ENCODE data around the gene XPNPEP3.
"Not testable (repeated sequence)": the region's sequence is repeated elsewhere in the genome, so short reads cannot be mapped to it uniquely, and the experiment has no call there.

XPNPEP3 gene

GRCh38 chr22:40855979-40856512, 902 bp upstream of the XPNPEP3 start:
- in situ Hi-C loops (cut with HindIII; ENCODE audit: low sequenced_read_pairs): no loop called here

DNA sequence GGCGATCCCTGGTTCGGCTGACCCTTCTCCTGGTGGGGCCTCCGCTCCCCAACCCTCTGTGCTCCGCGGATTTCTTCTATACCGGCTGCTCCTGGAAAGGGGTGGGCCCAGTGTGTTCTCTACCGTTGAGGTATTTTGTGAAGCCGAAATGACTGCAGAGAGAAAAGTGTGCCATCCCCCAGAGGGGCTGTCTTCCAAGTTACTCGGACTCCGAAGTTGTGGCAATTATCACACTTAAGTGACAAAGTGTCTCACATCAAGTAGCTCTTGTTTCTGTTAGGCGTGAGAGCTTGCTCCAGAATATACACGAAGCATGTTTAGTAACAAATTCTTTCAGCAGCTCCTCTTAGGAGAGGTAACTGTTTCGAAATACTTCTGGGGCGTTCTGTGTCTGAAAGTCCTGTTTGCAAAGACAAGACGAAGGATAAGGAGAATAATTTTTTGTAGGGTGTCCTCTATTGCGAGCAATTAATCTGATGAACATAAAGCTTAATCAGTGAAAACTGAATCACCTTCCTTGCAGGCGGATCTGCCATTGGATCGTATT, 434 bp downstream of the XPNPEP3 start:
- in situ Hi-C loops (cut with HindIII; ENCODE audit: low sequenced_read_pairs): no loop called here

- in situ Hi-C loops (cut with HindIII; ENCODE audit: low sequenced_read_pairs): no loop called here
These were observed 5.1 kb downstream of the XPNPEP3 start, which contains the start of gene DNAJB7 for GRCh38 chr22:40862013-40862412. Gene DNAJB7 (minus strand): TSS chr22:40862113. CDS start chr22:40861994, 119 bp downstream.

GRCh38 chr22:40862537-40862936, 5.6 kb downstream of the XPNPEP3 start:
- in situ Hi-C loops (cut with HindIII; ENCODE audit: low sequenced_read_pairs): no loop called here

DNA sequence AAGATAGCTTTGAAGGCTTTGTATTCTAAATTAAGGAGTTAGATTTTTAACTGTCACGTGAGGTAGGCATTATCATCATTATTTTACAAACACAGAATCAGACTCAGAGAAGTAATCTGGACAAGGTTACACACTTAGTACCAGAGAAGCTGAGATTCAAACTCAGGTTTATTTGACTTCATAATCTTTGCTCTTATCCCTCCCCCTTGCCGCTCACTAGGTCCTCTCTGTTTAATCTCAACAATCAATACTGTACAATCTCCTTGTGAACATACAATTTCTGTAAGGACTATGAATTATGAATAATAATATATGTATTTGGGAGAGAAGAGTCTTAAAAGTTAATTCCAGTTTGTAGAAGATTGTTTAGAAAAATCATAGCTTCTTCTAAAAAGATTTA, 10.2 kb downstream of the XPNPEP3 start:
- in situ Hi-C loops (cut with HindIII; ENCODE audit: low sequenced_read_pairs): no loop called here

- in situ Hi-C loops (cut with HindIII; ENCODE audit: low sequenced_read_pairs): not testable (repeated sequence)
These were observed 11.4 kb downstream of the XPNPEP3 start for GRCh38 chr22:40868379-40868778.

- in situ Hi-C loops (cut with HindIII; ENCODE audit: low sequenced_read_pairs): no loop called here
These were observed 17.1 kb downstream of the XPNPEP3 start for GRCh38 chr22:40874016-40874415.

DNA sequence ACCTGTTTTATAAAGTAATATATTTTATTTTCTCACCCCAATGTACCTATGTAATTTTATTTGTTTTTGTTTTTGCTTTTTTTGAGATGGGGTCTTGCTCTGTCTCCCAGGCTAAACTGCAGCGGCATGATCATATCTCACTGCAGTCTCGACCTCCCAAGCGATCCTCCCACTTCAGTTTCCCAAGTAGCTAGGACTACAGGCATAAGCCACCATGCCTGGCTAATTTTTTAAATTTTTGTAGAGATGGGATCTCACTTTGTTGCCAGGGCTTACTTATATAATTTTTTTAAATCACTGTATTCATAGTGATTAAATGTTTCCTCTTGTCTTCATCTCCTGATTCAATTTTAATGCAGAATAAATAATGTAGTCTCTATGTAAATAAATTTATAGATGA, 18.2 kb downstream of the XPNPEP3 start:
- in situ Hi-C loops (cut with HindIII; ENCODE audit: low sequenced_read_pairs): no loop called here

GRCh38 chr22:40876907-40877306, 20.0 kb downstream of the XPNPEP3 start:
- in situ Hi-C loops (cut with HindIII; ENCODE audit: low sequenced_read_pairs): no loop called here

- in situ Hi-C loops (cut with HindIII; ENCODE audit: low sequenced_read_pairs): no loop called here
These were observed 20.5 kb downstream of the XPNPEP3 start for GRCh38 chr22:40877488-40877887.

- in situ Hi-C loops (cut with HindIII; ENCODE audit: low sequenced_read_pairs): no loop called here
These were observed 22.0 kb downstream of the XPNPEP3 start for GRCh38 chr22:40878922-40879321.

GRCh38 chr22:40889116-40889515, 32.2 kb downstream of the XPNPEP3 start:
- in situ Hi-C loops (cut with HindIII; ENCODE audit: low sequenced_read_pairs): no loop called here

DNA sequence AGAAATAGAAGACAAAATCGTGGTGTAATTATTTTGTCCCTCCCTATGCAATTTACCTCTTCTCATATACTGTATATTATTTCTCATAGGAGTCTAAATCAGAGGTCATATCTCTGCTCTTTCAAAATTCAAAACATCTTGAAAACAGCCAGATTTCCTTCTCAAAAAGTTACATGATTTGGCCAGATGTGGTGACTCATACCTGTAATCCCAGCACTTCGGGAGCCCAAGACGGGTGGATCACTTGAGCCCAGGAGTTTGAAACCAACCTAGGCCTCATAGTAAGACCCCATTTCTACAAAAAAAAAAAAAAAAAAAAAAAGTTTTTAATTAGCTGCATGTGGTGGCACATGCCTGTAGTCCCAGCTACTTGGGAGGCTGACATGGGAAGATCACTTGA, 33.9 kb downstream of the XPNPEP3 start:
- in situ Hi-C loops (cut with HindIII; ENCODE audit: low sequenced_read_pairs): loop anchor here (5.0 kb wide), 1 partner anchor 54 kb away; no protein-coding TSS in a partner anchor

DNA sequence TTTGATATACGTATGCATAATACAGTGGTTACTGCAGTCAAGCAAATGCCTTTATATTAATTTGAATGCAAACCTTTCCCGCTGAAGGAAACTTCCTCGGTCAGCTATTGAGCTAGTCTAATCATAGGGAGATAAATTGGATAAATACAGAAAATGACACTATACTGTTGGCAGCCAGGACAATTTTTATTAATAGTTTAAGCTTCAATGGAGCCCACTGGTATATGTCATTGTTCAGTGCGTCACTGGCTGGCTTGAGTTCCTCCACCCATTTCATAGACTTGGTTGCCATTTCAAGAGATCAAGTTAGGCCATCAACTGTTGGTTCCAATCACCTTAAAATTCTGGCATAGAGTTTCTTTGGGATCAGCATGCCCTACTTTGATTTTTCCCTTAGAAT, 37.5 kb downstream of the XPNPEP3 start:
- in situ Hi-C loops (cut with HindIII; ENCODE audit: low sequenced_read_pairs): loop anchor here (5.0 kb wide), 1 partner anchor 57 kb away; no protein-coding TSS in a partner anchor

DNA sequence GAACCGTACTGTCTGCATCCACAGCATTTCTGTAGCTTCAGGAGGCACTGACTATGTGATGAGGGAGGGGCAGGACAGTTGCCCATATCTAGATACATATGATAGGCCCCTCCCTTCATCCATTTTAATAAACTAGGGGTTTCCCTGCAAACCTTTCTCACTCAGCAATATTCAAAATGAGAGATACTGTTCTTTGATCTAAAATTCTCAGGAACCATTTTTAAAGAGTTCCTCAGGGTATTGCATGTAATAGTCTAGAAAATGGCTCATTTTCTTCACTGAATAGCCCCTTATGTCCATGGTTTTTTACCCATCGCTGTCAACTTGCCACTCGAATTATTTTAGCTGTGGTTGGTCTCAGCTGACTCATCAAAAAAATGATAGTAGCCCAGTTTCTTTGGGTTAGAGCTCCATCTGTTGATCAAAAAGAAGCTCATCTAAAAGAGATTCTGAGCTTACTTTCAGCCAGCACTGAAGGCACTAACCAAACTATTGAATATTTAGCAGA, 42.0 kb downstream of the XPNPEP3 start:
- in situ Hi-C loops (cut with HindIII; ENCODE audit: low sequenced_read_pairs): no loop called here

GRCh38 chr22:40904101-40904500, 47.2 kb downstream of the XPNPEP3 start:
- in situ Hi-C loops (cut with HindIII; ENCODE audit: low sequenced_read_pairs): no loop called here

DNA sequence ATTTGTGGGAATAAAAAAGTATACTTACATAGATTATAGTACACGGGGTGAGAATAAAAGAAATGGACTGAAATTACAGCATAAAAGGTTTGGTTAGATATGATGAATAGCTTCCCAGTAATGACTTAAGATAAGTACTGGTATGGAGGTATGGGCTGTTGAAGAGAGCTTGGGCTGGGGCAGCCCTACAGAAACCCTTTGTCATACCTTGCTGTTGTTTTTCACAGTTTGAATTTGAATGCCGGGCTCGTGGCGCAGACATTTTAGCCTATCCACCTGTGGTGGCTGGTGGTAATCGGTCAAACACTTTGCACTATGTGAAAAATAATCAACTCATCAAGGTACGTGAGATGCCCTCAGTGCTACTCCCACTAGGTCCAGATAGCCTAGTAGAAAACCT, 51.9 kb downstream of the XPNPEP3 start:
- in situ Hi-C loops (cut with HindIII; ENCODE audit: low sequenced_read_pairs): no loop called here

- in situ Hi-C loops (cut with HindIII; ENCODE audit: low sequenced_read_pairs): no loop called here
These were observed 54.8 kb downstream of the XPNPEP3 start for GRCh38 chr22:40911772-40912171.

- in situ Hi-C loops (cut with HindIII; ENCODE audit: low sequenced_read_pairs): not testable (repeated sequence)
These were observed 56.0 kb downstream of the XPNPEP3 start for GRCh38 chr22:40912987-40913386.

GRCh38 chr22:40919446-40919845, 62.5 kb downstream of the XPNPEP3 start:
- in situ Hi-C loops (cut with HindIII; ENCODE audit: low sequenced_read_pairs): no loop called here

DNA sequence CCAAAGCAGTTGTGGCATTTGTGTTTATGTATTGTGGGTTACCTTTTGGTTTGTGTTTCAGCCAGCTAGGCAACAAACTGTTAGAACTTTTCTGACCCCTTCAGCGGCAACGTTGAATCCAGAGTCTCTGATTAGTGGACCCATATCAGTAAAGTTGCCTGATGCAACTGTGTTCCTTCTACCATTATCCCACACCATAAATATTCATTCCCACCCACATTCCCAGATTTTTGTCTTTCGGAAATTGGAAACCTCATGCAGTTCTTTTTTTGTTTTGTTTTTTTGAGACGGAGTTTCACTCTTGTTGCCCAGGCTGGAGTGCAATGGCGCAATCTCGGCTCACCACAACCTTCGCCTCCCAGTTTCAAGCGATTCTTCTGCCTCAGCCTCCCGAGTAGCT, 63.6 kb downstream of the XPNPEP3 start:
- in situ Hi-C loops (cut with HindIII; ENCODE audit: low sequenced_read_pairs): no loop called here

- in situ Hi-C loops (cut with HindIII; ENCODE audit: low sequenced_read_pairs): no loop called here
These were observed 65.7 kb downstream of the XPNPEP3 start for GRCh38 chr22:40922484-40923303.

All from endothelial cell of hepatic sinusoid (primary cell).